ENCODE data around the gene RUNX1. TPM values are rescaled to one million over a fixed set of nuclear protein-coding genes. Genes with fewer than 3 reads are reported as not detected.

Gene RUNX1
- total RNA-seq, 1 donor from 2014 or later, result 100 TPM

DNA sequence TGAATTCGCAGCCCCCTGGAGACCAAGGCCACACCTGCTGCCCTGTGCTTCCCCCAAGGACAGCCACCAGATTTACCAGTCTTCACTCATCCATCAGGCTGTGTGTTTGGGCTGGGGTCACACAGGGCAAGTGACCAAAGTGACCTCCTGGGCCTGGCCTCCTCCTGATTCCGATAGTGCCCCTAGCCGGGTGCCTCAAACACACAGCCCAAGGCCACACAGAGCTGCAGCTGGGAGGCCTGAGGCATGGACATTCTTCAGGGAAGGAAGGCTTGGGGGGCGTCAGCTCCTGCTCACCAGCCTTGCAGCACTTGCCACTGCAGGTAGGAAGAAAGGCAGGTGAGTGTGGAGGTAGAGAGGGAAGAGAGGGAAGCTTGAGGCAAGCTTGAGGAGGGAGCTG is 181.3 kb downstream of the RUNX1 start:
- intact Hi-C loops (cut with micrococcal nuclease), result loop anchor here (2.0 kb wide), 1 partner anchor 19 kb away; no protein-coding TSS in a partner anchor
- no peak for DNase-seq
- H3K4me1 Mint-ChIP-seq, result peaks cover 41% of the 10 kb centered on the region
- H3K27ac Mint-ChIP-seq, result peak overlapping the region; percentile 9
- H3K36me3 Mint-ChIP-seq (ENCODE audit: low read depth), result peaks cover 67% of the 10 kb centered on the region
- no peak overlapping the region for H3K4me3 Mint-ChIP-seq
- no peaks in the 10 kb centered on the region for H3K27me3 Mint-ChIP-seq
- no peaks in the 10 kb centered on the region for H3K9me3 Mint-ChIP-seq

DNA sequence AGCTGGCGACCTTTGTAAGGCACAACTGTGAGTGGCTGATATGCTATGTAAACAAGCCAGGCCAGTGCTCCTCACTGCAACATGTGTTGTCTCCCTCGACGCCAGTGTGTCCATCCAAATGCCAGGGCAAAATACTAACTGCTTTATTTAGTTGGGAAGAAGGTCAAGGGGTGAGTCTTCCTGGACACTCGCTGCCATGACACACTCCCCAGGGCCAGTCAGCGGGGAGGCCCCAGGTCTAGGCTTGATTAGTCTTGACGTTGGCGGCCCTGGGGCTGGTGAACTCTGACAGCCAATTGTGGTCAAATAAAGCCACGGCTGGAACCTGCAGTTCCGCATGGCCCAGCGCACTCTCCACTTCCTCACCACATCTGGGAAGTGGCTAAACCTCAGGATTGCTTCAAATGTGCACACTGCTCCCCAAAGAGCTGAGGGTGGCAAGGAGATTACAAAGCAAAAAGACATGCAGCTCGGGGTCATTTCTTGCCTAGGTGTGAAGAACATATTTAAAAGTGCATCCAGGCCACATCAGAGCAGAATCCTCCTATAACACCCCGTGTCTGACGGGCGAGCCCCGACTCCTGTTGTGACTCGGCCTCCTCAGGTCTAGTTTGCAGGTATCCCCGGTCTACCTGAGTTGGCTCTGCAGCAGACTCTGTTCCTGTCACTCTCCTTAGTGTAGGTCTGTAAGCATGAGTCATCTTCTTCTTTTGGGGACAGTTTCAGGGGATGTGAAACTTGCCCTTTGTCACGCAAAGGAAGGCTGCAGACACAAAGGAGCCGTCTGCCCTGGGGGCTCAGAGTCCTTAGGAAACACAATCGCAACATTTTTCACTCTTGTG is 183.5 kb downstream of the RUNX1 start:
- Mint-ChIP-seq H3K4me3 (peak overlapping the region; percentile 68), H3K36me3 (ENCODE audit: low read depth) (peaks cover 76% of the 10 kb centered on the region), H3K27me3 (no peaks in the 10 kb centered on the region), H3K27ac (peak overlapping the region; percentile 82), H3K4me1 (peaks cover 38% of the 10 kb centered on the region), H3K9me3 (no peaks in the 10 kb centered on the region)
- peak; percentile 77 for DNase-seq
- intact Hi-C loops (cut with micrococcal nuclease), result loop anchor here (2.0 kb wide), 1 partner anchor 21 kb away; no protein-coding TSS in a partner anchor

DNA sequence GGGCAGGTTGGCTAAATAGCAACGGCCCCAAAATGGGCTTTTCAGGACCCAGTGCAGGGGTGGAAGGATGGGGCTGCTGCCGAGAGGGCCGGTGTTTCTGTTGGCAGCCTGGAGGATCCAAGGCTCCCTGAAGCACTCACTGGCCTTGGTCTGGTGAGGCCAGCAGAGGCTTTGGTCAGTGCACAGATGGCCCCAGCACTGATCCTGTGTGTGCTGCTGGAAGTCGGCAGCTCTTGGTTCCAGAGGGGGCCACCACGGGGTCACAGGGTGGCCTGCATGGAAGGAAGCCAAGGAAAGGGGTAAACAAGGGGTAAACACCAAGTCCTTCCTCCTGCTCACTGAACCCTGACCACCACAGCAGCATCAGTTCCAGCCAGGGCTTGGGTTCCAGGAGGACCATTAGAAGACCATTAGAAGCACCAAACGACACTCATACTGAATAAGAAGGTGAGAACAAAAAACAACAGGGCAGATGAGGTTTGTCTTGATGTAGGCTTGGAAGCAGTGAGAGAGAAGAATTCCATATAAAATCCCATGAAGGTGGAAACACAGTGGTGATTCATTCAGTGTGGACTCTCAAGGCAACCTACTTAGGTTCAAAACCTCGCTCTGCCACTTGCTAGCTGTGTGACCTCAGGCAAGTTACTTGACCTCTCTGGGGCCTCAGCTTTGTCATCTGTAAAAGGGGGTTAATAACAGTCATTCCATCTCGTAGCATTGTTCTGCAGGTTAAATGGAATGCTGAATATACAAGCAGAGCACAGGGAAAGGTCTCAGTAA is 184.5 kb downstream of the RUNX1 start:
- H3K9me3 Mint-ChIP-seq, result no peaks in the 10 kb centered on the region
- H3K4me1 Mint-ChIP-seq, result peaks cover 41% of the 10 kb centered on the region
- peaks cover 74% of the 10 kb centered on the region for H3K36me3 Mint-ChIP-seq (ENCODE audit: low read depth)
- H3K27me3 Mint-ChIP-seq, result no peaks in the 10 kb centered on the region
- intact Hi-C loops (cut with micrococcal nuclease), result no loop called here
- no peak for DNase-seq
- H3K4me3 Mint-ChIP-seq, result no peak overlapping the region
- H3K27ac Mint-ChIP-seq, result peak overlapping the region; percentile 64

DNA sequence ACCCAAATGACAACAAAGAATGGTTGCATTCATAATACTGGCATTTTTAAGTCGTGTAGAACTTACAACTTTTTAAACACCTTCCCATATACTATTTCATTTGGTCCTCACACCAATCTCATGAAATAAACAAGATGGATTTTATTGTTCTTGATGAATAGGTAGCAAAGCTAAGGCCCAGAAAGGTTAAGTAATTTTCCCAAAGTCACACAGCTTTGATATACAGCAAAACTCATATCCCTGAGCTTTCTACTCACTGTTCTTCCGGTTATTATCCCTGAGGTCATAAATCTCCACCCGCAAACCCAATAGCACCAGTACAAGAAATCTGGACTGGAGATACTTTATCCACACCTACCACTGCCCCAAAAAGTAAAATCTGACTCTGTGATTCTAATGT is 186.2 kb downstream of the RUNX1 start:
- Mint-ChIP-seq H3K36me3 (ENCODE audit: low read depth) (peaks cover 78% of the 10 kb centered on the region), H3K27me3 (no peaks in the 10 kb centered on the region), H3K4me3 (no peak overlapping the region), H3K27ac (peak overlapping the region; percentile 22), H3K9me3 (no peaks in the 10 kb centered on the region), H3K4me1 (peaks cover 38% of the 10 kb centered on the region)
- intact Hi-C loops (cut with micrococcal nuclease), result no loop called here
- no peak for DNase-seq

DNA sequence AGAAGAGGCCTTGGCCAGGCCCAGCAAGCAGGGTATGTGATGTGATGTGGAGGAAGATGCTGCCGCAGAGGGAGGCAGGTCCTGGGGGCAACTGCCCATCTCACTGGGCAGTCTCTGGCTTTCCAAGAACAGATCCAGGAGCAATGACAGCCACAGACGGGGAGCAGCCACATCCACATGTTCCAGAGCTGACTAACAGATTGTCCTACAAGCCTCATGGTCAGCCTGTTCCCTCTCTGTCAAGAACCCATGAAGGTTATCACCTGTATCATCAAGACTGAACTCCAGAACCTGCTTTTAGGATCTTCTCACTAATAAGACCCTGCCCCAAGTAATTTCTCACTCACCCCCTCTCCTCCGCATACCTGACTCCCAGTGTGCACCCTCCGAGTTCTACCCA is 187.8 kb downstream of the RUNX1 start:
- Mint-ChIP-seq H3K4me1 (peaks cover 30% of the 10 kb centered on the region), H3K4me3 (no peak overlapping the region), H3K27ac (no peak overlapping the region), H3K9me3 (no peaks in the 10 kb centered on the region), H3K27me3 (no peaks in the 10 kb centered on the region), H3K36me3 (ENCODE audit: low read depth) (peaks cover 84% of the 10 kb centered on the region)
- no peak for DNase-seq
- intact Hi-C loops (cut with micrococcal nuclease), result no loop called here

DNA sequence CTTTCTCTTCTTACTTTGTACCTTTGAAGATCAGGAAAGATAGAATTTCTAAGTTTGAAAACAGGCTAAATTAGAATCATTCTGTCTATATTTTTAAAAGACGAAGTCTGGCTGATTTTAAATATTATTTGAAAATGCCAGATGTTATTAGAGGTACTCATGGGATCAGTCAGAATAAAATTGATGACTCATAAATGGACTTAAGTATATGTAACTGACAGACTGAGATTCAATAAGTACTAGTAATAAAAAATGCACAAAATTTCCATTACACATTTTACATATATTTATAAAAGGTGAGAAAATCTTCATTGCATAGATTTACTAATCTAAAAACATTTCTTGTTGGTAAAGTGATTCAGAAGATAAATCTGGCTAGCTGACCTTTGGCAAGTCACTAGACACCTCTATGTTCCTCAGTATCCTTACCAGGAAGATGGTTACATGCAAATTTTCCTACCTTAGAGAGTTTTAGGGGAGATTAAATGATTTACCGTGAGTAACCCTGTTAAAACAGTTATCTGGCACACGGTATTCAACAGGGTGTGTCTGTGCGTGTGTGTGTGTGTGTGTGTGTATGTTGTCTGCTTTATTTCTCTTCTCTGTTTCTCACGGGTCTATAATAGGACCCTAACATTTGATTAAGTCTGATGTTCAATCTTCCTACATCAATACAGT is 189.0 kb downstream of the RUNX1 start:
- Mint-ChIP-seq H3K4me1 (peaks cover 19% of the 10 kb centered on the region), H3K27ac (no peak overlapping the region), H3K4me3 (no peak overlapping the region), H3K36me3 (ENCODE audit: low read depth) (peaks cover 79% of the 10 kb centered on the region), H3K27me3 (no peaks in the 10 kb centered on the region), H3K9me3 (no peaks in the 10 kb centered on the region)
- no peak for DNase-seq
- intact Hi-C loops (cut with micrococcal nuclease), result no loop called here

DNA sequence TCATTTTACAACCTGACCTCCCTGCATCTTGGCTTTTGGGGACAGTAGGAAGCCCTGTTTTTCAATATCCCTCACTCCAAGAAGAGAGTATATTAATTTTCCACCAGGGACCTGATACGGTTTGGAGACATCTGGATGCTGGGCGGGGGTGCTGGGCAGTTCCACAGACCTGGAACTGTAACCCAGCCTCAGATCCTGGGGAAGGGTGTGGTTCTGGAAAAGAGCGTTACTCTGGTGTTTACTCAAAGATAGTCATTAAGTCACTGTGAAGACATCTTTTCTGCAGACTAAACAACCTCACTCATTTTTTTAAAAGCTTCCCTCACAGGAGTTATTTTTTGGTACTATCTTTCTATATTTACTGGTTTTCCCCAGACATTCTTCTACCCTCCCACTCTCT is 190.5 kb downstream of the RUNX1 start:
- no peak overlapping the region for H3K27ac Mint-ChIP-seq

DNA sequence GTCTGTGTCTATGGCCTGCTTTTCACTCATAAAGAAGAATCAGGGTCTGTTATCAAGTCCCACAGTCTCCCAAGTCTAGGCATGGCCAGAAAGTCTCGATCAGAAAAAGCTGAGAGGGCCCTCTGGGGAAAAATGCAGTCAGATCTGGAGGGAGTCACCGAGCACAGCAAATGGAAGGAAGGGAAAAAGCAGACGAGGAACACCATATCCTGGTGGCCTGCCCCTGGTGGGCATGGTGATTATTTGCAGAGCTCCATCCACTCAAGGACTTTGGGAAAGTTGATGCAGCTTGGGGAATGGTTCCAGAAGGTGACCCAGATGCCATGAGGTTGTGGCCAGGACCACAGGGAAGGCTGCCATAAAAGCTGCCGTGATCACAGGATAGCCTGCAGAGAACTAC is 191.2 kb downstream of the RUNX1 start:
- intact Hi-C loops (cut with micrococcal nuclease), result no loop called here
- Mint-ChIP-seq H3K4me1 (peaks cover 20% of the 10 kb centered on the region), H3K4me3 (no peak overlapping the region), H3K36me3 (ENCODE audit: low read depth) (peaks cover 76% of the 10 kb centered on the region), H3K27ac (no peak overlapping the region), H3K27me3 (no peaks in the 10 kb centered on the region), H3K9me3 (no peaks in the 10 kb centered on the region)
- no peak for DNase-seq

More for the DNA sequence above, 190.5 kb downstream of the RUNX1 start:
- Mint-ChIP-seq H3K27me3 (no peaks in the 10 kb centered on the region), H3K9me3 (no peaks in the 10 kb centered on the region), H3K4me1 (peaks cover 20% of the 10 kb centered on the region), H3K36me3 (ENCODE audit: low read depth) (peaks cover 79% of the 10 kb centered on the region), H3K4me3 (no peak overlapping the region)
- intact Hi-C loops (cut with micrococcal nuclease), result no loop called here
- no peak for DNase-seq

DNA sequence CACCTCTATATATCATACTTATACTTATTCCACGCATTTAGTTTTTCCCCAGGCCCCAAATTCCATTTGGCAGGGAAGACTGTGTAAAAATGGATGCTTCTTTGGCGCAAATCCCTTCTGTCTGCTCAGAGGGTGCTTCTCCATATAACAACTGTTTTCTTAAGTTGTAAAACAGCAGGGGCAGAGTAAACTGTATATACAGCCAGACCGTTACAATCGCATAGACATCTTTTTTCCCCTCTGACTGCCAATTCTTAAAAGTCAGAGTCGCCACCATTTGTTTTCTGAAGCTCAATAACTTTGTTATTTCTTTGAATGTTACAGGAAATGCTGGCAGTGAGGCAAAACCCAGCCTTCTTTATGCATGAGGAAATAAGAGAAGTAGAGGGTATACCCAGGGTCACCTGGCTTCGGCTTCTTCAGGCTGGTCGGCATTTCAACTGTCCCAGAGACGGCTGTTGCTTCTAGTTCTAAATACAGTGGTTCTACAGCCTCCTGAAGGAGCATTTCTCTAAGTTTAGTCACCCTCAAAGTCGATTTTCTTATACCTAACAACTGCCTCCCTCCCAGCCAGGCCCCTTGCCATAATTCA is 191.9 kb downstream of the RUNX1 start:
- DNase-seq, result no peak
- no peaks in the 10 kb centered on the region for H3K9me3 Mint-ChIP-seq
- H3K4me3 Mint-ChIP-seq, result no peak overlapping the region
- H3K36me3 Mint-ChIP-seq (ENCODE audit: low read depth), result peaks cover 77% of the 10 kb centered on the region
- H3K27me3 Mint-ChIP-seq, result no peaks in the 10 kb centered on the region
- intact Hi-C loops (cut with micrococcal nuclease), result no loop called here
- peaks cover 25% of the 10 kb centered on the region for H3K4me1 Mint-ChIP-seq
- no peak overlapping the region for H3K27ac Mint-ChIP-seq

DNA sequence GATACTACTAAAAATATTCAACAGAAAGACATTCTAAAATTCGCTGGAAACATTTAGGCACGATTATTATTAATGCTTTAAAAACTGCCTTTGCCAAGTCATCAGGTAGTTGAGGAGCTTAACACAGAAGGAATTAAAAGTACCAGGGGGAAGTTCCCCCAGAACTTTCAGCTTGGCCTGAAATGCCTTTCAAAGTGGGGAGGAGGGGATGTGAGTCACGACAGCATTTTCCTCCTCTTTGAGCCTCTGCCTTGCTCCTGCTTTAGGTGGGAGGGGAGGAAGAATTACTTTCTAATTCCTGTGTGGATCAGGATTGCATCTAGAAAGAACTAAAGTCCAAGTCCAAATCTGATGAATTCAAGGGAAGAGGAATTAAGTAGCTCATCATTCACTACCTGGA is 196.7 kb downstream of the RUNX1 start:
- peaks cover 25% of the 10 kb centered on the region for H3K4me1 Mint-ChIP-seq

DNA sequence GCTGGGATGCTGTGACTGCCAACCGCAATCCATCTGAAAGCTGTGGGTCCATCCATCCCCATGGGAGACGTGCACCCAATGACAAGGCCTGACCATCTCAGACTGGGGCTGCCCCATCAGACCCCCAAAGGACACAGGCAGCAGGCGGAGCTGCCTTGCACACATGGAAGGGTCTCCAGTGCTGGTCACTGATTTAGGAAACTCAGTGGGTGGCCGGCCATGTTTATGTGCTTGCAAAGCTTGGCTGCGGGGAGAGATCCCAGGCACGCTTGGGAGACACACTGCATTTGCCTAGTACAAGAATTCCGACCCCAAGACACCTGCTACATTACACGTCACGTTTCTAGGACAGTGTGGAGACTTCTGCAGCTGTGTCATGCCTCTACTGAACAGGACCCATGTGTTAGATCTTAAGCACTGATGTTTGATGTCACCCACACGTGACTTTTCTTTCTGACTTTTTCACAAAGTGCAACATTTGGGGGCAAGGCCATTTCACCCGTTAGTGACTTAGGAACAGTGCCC is 198.9 kb downstream of the RUNX1 start:
- Mint-ChIP-seq H3K4me1 (peaks cover 41% of the 10 kb centered on the region), H3K36me3 (ENCODE audit: low read depth) (peaks cover 65% of the 10 kb centered on the region), H3K27ac (no peak overlapping the region), H3K4me3 (no peak overlapping the region), H3K9me3 (no peaks in the 10 kb centered on the region), H3K27me3 (no peaks in the 10 kb centered on the region)
- intact Hi-C loops (cut with micrococcal nuclease), result no loop called here
- no peak for DNase-seq

More for the DNA sequence above, 196.7 kb downstream of the RUNX1 start:
- H3K27me3 Mint-ChIP-seq, result no peaks in the 10 kb centered on the region
- H3K9me3 Mint-ChIP-seq, result no peaks in the 10 kb centered on the region
- no peak for DNase-seq
- intact Hi-C loops (cut with micrococcal nuclease), result no loop called here
- no peak overlapping the region for H3K4me3 Mint-ChIP-seq
- H3K36me3 Mint-ChIP-seq (ENCODE audit: low read depth), result peaks cover 63% of the 10 kb centered on the region
- no peak overlapping the region for H3K27ac Mint-ChIP-seq

DNA sequence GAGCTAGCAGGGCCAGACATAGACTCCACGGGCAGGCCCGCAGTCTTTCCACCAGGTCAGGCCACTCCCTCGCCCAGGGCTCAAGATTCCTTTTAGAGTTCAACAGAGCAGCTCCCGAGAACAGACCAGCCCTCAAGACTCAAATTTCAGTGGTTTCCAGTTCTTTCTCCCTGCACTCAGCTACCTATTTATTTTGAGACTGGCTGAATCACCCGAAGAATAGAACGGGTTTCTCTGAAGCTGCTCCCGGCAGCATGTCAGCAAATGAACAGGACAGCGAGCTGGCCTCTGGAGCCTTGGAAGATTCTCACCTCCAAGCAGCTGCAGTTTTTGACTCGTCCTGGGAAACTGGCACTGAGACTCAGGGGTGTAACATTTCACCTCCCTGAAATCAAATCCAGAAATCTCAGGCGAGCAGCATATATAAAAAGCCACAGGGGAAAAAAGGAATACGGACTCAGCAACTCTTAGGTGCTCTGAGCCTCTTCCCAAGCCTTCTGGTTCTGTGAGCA is 202.4 kb downstream of the RUNX1 start:
- no peaks in the 10 kb centered on the region for H3K9me3 Mint-ChIP-seq
- intact Hi-C loops (cut with micrococcal nuclease), result no loop called here
- no peak for DNase-seq
- peaks cover 55% of the 10 kb centered on the region for H3K36me3 Mint-ChIP-seq (ENCODE audit: low read depth)
- no peaks in the 10 kb centered on the region for H3K27me3 Mint-ChIP-seq
- H3K27ac Mint-ChIP-seq, result peak overlapping the region; percentile 37
- peak overlapping the region; percentile 67 for H3K4me3 Mint-ChIP-seq
- H3K4me1 Mint-ChIP-seq, result peaks cover 47% of the 10 kb centered on the region

Measured in activated CD4-positive, alpha-beta T cell treated with anti-CD3 and anti-CD28 coated beads, Interleukin-2, amount 10 ng/mL, durations not matched to agents 24 days and 14 days (primary cell).